Activated CD4-positive, alpha-beta T cell treated with anti-CD3 and anti-CD28 coated beads, Interleukin-2, amount 50 U/mL, for 48 hours (primary cell): ENCODE results near the gene OST4.
A peak's percentile ranks its signal among the peaks of the same experiment; 100 is the strongest.
"Not testable (repeated sequence)": the region's sequence is repeated elsewhere in the genome, so short reads cannot be mapped to it uniquely, and the experiment has no call there.

Source experiments
- DNase-seq, 2 experiments: peaks; one replicate each; pipeline ENCODE4 v3.0.0-alpha.2; 2020

The OST4 gene

GRCh38 chr2:27078267-27079194 is 7.1 kb upstream of the OST4 start, which contains the start of gene EMILIN1:
Gene EMILIN1, plus strand, starts transcription at chr2:27078615. Its CDS starts 451 bp downstream, at chr2:27079066.
- DNase-seq: no peak

GRCh38 chr2:27077231-27077630 is 5.8 kb upstream of the OST4 start:
- DNase-seq: no peak

GRCh38 chr2:27076323-27076722 is 4.9 kb upstream of the OST4 start:
- DNase-seq: no peak

- DNase-seq: not testable (repeated sequence)
These were observed 4.1 kb upstream of the OST4 start for GRCh38 chr2:27075566-27075871.

GRCh38 chr2:27074738-27075565 is 3.5 kb upstream of the OST4 start:
- peak; percentile 45 for DNase-seq

- no peak for DNase-seq
These were observed 2.3 kb upstream of the OST4 start for GRCh38 chr2:27073782-27074181.

- DNase-seq: no peak
These were observed 1.5 kb upstream of the OST4 start for GRCh38 chr2:27072920-27073319.

GRCh38 chr2:27071990-27072830 is 756 bp upstream of the OST4 start:
- peak; percentile 63 to 75 for DNase-seq

- no peak for DNase-seq
These were observed 689 bp downstream of the OST4 start for GRCh38 chr2:27070653-27071276.

- DNase-seq: no peak
These were observed 1.4 kb downstream of the OST4 start for GRCh38 chr2:27069961-27070618.

GRCh38 chr2:27069436-27069835 is 2.0 kb downstream of the OST4 start:
- DNase-seq: no peak

GRCh38 chr2:27067385-27067784 is 4.1 kb downstream of the OST4 start:
- DNase-seq: no peak

- no peak for DNase-seq
These were observed 6.3 kb downstream of the OST4 start for GRCh38 chr2:27065128-27065527.

- no peak for DNase-seq
These were observed 11.1 kb downstream of the OST4 start for GRCh38 chr2:27060323-27060722.

- DNase-seq: no peak
These were observed 12.2 kb downstream of the OST4 start for GRCh38 chr2:27059141-27059820.

GRCh38 chr2:27058210-27058609 is 13.2 kb downstream of the OST4 start:
- DNase-seq: no peak

- DNase-seq: no peak
These were observed 14.3 kb downstream of the OST4 start for GRCh38 chr2:27057184-27057583.

- DNase-seq: no peak
These were observed 16.7 kb downstream of the OST4 start for GRCh38 chr2:27054721-27055120.

GRCh38 chr2:27053776-27054175 is 17.7 kb downstream of the OST4 start:
- no peak for DNase-seq

- DNase-seq: no peak
These were observed 18.1 kb downstream of the OST4 start for GRCh38 chr2:27053321-27053720.

GRCh38 chr2:27051902-27052645 is 19.4 kb downstream of the OST4 start:
- peak; percentile 34 to 41 for DNase-seq
